Inferior parietal cortex (tissue), 1 donor: Measurements from ENCODE around the gene ERBB2.
"Not testable (repeated sequence)": the region's sequence is repeated elsewhere in the genome, so short reads cannot be mapped to it uniquely, and the experiment has no call there.

ENCODE experiments used
- DNase-seq: peaks from one replicate; pipeline ENCODE4 v3.0.0-alpha.2; 2016; ENCODE audit errors: extremely low spot score

The ERBB2 gene

GRCh38 chr17:39703913-39704312 is 4.0 kb downstream of the ERBB2 start:
- no peak for DNase-seq

- DNase-seq, result no peak
Observed at GRCh38 chr17:39704821-39705551, 5.1 kb downstream of the ERBB2 start.

GRCh38 chr17:39705786-39706348 is 6.0 kb downstream of the ERBB2 start:
- no peak for DNase-seq

GRCh38 chr17:39706383-39706782 is 6.5 kb downstream of the ERBB2 start:
- no peak for DNase-seq

- no peak for DNase-seq
Observed at GRCh38 chr17:39706921-39707337, 7.1 kb downstream of the ERBB2 start.

GRCh38 chr17:39709319-39709997 is 9.6 kb downstream of the ERBB2 start:
- no peak for DNase-seq

- DNase-seq, result no peak
Observed at GRCh38 chr17:39709998-39710964, 10.4 kb downstream of the ERBB2 start.

GRCh38 chr17:39711071-39711470 is 11.2 kb downstream of the ERBB2 start:
- DNase-seq, result not testable (repeated sequence)

- DNase-seq, result no peak
Observed at GRCh38 chr17:39711851-39712250, 12.0 kb downstream of the ERBB2 start.

GRCh38 chr17:39714234-39714633 is 14.4 kb downstream of the ERBB2 start:
- DNase-seq, result no peak

GRCh38 chr17:39715375-39716072 is 15.7 kb downstream of the ERBB2 start:
- DNase-seq, result no peak

GRCh38 chr17:39716073-39716818 is 16.4 kb downstream of the ERBB2 start:
- no peak for DNase-seq

GRCh38 chr17:39716879-39717536 is 17.1 kb downstream of the ERBB2 start:
- no peak for DNase-seq

- no peak for DNase-seq
Observed at GRCh38 chr17:39717660-39718059, 17.8 kb downstream of the ERBB2 start.

- no peak for DNase-seq
Observed at GRCh38 chr17:39719563-39720355, 19.9 kb downstream of the ERBB2 start.

- DNase-seq, result no peak
Observed at GRCh38 chr17:39722104-39722503, 22.2 kb downstream of the ERBB2 start.

GRCh38 chr17:39722965-39723848 is 23.3 kb downstream of the ERBB2 start:
- no peak for DNase-seq

GRCh38 chr17:39724731-39725130 is 24.9 kb downstream of the ERBB2 start:
- no peak for DNase-seq
